ENCODE results near the gene CRTAP.

The CRTAP gene

DNA sequence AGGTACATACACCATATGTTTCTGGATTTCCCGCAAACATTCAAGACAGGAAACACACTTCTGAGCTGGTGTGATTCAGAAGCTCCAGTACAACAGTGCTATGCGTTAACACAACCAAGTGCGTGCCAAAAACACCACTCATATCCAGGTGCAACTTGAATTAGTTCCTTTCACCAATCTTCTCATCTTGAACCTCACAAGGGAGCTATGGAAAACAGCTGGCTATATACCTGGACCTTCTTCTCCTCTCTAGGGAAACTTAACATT, 73.5 kb downstream of the CRTAP start:
- H3K27me3 ChIP-seq, result no peaks in the 10 kb centered on the region
- no peaks in the 10 kb centered on the region for H3K4me1 ChIP-seq (ENCODE audit: control insufficient read depth in 1 of 2, insufficient read depth in 1 of 2, low read depth in 1 of 2, low read length in 1 of 2)
- no peak overlapping the region for H3K4me3 ChIP-seq (ENCODE audit: low read depth in 1 of 2, low read length in 1 of 2)
- H3K9me3 ChIP-seq, result no peaks in the 10 kb centered on the region
- TF ChIP-seq, protein P1, sequence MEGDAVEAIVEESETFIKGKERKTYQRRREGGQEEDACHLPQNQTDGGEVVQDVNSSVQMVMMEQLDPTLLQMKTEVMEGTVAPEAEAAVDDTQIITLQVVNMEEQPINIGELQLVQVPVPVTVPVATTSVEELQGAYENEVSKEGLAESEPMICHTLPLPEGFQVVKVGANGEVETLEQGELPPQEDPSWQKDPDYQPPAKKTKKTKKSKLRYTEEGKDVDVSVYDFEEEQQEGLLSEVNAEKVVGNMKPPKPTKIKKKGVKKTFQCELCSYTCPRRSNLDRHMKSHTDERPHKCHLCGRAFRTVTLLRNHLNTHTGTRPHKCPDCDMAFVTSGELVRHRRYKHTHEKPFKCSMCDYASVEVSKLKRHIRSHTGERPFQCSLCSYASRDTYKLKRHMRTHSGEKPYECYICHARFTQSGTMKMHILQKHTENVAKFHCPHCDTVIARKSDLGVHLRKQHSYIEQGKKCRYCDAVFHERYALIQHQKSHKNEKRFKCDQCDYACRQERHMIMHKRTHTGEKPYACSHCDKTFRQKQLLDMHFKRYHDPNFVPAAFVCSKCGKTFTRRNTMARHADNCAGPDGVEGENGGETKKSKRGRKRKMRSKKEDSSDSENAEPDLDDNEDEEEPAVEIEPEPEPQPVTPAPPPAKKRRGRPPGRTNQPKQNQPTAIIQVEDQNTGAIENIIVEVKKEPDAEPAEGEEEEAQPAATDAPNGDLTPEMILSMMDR (IDR thresholded peaks at IDR 0.05), result no peak
- no peak overlapping the region for H3K27ac ChIP-seq
- no peaks in the 10 kb centered on the region for H3K36me3 ChIP-seq

DNA sequence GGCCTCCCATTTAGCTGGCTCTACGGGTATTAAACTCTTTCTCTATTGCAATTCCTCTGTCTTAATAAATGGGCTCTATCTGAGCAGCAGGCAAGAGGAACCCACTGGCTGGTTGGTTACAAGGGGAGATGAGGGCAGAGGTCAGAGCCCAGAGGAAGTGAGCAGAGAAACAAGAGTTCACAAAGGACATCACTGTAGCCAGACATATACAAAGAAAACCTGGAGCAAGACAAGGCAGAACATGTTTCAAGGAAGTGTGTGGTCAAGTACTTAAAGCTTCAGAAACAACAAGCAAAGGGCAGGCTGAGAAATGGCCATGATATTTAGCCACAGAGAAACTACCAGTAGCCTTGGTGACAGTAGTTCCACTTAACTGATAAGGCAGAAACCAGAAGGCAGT, 80.5 kb downstream of the CRTAP start:
- TF ChIP-seq, protein P1 (IDR thresholded peaks at IDR 0.05), result no peak
- H3K27ac ChIP-seq, result no peak overlapping the region
- H3K4me3 ChIP-seq (ENCODE audit: low read depth in 1 of 2, low read length in 1 of 2), result no peak overlapping the region
- no peaks in the 10 kb centered on the region for H3K9me3 ChIP-seq
- no peaks in the 10 kb centered on the region for H3K36me3 ChIP-seq
- no peaks in the 10 kb centered on the region for H3K4me1 ChIP-seq (ENCODE audit: control insufficient read depth in 1 of 2, insufficient read depth in 1 of 2, low read depth in 1 of 2, low read length in 1 of 2)
- no peaks in the 10 kb centered on the region for H3K27me3 ChIP-seq

DNA sequence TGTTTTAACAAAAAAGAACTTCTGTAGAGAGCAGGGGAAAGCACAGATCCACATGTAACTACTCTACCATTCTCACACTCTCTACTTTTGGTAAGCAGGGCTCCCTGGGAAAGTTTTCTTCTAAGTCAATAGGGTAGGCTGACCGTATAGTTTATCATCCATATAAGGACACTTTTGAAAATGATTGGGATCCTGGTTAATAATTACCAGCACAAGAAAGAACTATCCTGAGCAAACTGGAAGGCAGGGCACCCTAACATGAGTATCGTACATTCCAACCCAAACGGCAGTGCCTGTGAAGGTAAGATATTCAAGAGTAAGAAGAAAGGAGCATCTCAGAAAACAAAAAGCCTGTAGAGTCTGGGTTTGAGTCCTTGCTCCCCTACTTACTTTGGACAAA, 82.7 kb downstream of the CRTAP start:
- Histone ChIP-seq H3K4me1 (ENCODE audit: control insufficient read depth in 1 of 2, insufficient read depth in 1 of 2, low read depth in 1 of 2, low read length in 1 of 2) (no peaks in the 10 kb centered on the region), H3K36me3 (no peaks in the 10 kb centered on the region)

More for the DNA sequence above, 82.7 kb downstream of the CRTAP start:
- no peaks in the 10 kb centered on the region for H3K9me3 ChIP-seq
- TF ChIP-seq, protein P1 (IDR thresholded peaks at IDR 0.05), result no peak
- no peak overlapping the region for H3K4me3 ChIP-seq (ENCODE audit: low read depth in 1 of 2, low read length in 1 of 2)
- H3K27ac ChIP-seq, result no peak overlapping the region
- no peaks in the 10 kb centered on the region for H3K27me3 ChIP-seq
